ENCODE data around the gene RBM12.

RBM12 gene

DNA sequence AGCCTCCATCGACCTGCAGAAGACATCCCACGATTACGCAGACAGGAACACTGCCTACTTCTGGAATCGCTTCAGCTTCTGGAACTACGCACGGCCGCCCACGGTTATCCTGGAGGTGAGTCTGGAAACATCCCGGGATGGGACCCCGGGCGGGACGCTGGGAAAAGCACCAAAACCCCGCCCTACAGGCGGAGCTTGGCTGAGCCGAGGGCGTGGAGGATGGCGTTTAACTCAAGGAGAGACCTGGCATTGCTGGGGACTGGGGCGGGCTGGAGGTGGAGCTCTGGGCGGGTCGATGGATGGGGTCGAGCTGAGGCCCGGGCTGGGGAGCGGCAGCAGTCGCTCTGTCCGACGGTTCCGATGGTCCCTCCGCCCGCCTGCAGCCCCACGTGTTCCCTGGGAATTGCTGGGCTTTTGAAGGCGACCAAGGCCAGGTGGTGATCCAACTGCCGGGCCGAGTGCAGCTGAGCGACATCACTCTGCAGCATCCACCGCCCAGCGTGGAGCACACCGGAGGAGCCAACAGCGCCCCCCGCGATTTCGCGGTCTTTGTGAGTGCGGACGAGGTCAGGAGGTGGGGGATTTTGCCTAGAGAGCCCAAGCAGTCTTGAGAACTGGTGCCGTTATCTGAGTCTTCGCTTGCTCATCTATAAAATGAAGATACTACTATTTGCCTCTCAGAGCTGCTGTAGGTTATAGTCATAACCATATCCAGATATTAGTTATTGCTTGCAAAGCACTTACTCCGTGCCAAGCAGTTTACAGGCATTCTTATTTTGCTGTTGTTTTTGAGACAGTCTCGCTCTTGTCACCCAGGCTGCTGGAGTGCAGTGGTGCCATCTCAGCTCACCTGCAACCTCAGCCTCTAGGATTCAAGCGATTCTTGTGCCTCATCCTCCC lies 45.3 kb downstream of the RBM12 start:
- DNase-seq: peak; percentile 25 to 31

- no peak for DNase-seq
Measured at GRCh38 chr20:35618263-35619131, 46.2 kb downstream of the RBM12 start.

GRCh38 chr20:35617397-35618262 lies 47.1 kb downstream of the RBM12 start:
- DNase-seq: no peak

DNA sequence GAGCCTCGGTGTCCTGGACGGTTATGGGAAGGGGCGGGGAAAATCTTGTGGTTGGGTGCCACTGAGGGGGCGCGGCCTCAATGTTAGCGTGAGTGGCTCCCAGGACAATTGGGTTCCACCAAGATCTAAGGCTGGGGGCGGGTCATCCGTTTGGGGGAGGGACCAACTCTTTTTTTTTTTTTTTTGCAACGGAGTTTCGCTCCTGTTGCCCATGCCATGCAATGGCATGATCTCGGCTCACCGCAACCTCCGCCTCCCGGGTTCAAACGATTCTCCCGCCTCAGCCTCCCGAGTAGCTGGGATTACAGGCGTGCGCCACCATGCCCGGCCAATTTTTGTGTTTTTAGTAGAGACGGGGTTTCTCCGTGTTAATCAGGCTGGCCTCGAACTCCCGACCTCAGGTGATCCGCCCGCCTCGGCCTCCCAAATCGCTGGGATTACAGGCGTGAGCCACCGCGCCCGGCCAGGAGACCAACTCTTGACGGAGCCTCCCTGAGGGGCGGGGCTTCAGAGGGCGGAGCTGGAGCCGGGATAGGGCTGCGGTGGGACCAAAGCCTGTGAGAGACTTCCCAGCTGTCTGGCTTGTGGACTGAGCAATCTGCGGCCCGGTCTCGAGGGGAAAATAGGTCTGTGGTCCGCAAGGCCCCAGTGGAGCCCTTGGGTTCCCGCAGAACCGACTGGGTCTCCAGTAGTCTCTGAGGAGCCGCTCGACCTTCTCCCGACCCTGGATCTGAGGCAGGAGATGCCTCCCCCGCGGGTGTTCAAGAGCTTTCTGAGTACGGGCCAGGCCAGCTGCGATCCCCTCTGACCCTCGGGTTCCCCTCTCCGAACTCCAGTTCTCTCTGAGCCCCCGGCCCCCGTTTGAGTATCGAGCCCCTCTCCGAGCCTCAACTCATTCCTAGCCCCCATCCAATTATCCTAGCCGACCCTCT lies 48.0 kb downstream of the RBM12 start:
- peak; percentile 68 to 78 for DNase-seq

DNA sequence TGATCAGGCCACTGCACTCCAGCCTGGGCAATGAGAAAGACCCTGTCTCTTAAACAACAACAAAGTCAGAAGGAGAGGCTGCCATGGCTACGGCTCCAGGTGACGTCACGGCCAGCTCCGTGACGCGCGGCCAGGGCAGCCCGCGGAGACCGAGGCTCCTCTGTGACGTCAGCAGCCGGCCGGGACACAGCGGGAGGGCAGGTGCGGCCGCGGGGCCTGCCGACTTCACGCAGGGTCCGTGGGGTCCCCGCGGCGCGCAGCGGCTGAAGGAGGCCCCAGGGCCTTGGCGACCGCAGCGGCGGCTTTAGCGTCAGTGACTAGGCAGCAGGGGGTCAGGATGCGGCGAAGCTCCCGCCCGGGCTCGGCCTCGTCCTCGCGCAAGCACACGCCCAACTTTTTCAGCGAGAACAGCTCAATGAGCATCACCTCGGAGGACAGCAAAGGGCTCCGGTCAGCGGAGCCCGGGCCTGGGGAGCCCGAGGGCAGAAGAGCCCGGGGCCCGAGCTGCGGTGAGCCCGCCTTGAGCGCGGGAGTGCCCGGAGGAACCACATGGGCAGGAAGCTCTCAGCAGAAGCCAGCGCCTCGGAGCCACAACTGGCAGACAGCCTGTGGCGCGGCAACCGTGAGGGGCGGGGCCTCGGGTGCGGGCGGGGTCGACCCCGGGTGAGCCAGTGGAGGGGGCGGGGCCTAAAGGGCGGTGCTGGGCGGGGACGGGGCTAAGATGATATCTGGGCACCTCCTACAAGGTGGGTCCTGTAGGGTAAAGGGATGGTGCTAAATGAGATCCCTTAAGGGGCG lies 48.8 kb downstream of the RBM12 start, which contains the start of gene SPAG4:
SPAG4 (plus strand) TSS at position 163 of the 798 bp plus-strand sequence; CDS start at position 338, 175 bp downstream.
- peak; percentile 100 for DNase-seq

- DNase-seq: no peak
Measured at GRCh38 chr20:35611482-35611881, 53.2 kb downstream of the RBM12 start.

GRCh38 chr20:35610833-35611427 lies 53.8 kb downstream of the RBM12 start:
- no peak for DNase-seq

- peak; percentile 69 to 81 for DNase-seq
Measured at GRCh38 chr20:35607003-35607735, 57.5 kb downstream of the RBM12 start.

DNA sequence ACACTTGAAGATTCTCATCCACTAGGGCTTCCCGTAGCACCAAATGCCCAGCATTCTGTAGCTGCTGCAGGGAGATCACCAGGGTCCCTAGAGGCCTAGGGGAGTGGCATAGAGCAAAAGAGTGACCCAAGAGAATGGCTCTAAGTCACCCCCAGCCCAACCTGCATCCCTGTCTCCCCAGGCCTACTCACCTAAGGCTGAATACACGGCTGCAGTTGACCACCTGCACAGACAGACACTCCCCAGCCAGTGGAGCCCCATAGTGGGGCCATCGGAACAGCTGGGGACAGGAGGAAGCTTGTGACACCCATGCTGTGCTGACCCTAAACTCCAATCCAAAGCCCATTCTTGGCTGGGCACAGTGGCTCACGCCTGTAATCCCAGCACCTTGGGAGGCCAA lies 58.6 kb downstream of the RBM12 start:
- DNase-seq: no peak

DNA sequence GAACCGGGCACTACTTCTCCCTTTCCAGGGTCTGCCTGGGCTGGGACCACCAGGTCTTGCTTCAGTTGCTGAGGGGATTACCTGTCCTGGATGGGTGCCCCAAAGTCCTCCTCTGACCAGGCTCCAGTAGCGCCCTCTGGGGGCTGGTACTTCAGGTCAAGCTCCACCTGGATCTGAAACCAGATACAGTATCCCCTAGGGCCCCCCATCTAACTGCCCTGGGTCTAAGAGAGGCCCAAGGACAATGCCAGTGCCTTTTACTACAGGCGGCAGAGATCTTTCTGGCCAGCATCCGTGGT lies 60.3 kb downstream of the RBM12 start:
- no peak for DNase-seq

DNA sequence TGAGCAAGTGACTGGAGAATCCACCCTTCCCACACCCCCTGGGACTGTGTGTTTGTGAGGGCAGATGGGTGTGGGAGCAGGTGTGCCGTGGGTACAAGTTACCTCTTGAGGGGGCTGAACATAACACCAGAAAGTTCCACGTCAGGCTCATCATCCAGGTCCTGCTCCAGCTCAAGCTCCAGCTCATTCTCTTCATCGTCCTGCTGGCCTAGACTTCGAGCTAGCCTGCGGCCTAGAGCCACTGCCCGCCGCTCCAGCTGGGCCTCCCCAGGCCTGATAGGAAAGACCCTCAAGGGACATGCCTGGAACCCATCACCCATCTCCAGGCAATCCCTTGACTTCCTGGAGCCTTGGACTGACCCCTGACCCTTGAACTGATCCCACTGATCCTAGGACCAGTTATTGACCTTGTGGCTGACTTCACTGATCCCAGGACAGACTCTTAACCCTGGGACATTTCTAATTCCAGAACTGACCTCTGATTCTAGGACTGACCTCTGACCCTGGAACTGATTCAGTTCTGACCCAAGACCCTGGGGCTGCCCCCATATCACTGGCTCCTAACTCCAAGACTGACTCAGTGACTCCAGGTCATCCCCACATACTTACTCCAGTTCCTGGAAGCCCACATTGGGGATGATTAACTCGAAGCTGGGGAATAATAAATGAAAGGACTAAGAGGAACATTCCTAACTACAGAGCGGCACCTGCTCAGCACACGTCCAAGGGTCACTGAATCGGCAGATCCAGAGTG lies 60.8 kb downstream of the RBM12 start:
- DNase-seq: no peak

GRCh38 chr20:35602851-35603495 lies 61.7 kb downstream of the RBM12 start:
- DNase-seq: no peak

GRCh38 chr20:35601990-35602389 lies 62.7 kb downstream of the RBM12 start:
- DNase-seq: no peak

DNA sequence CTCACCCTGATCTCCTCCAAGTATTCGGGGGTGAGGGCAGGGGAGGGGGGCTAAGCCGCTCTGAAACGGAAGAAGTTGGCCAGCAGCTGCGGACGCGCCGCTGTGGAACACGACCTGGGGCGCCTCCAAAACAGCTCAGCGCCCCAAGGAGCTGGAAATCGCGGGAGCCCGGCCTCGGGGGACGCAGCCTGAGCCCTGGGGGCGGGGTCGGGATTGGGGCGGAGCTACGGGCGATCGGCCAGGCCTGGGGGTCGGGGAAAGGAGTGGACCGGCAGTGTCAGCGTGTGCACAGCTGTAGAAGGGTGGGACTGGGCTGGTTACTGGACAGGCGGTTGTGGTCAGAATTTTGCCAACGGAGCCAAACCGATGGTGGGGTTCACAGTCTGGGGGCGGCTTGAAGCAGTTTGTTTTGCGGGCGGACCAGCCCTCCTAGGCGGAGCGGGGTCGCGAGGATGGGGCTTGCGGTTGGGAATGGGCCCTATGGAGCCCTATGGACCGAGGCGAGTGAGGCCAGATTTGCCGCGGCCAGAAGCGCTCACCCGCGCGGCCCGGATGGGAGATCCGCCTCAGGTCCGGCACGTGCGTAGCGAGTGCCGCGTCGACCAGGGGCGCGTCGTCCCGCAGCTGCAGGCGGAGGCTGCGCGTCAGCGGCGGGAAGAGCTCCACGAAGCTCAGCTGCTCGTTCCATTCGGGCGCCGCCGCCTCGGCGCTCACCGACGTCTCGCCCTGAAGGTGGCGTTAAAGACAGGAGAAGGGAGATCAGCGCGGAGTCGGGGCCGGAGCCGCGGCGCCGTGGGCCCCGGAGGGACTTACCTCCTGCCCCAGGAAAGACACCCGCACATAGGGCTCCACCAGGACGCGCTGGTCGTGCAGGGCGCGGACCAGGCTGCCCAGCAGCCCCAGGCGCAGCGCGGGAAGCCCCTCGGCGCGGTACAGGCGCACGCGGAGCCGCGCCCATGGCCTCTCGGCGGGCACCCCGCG lies 63.4 kb downstream of the RBM12 start:
- peak; percentile 58 to 72 for DNase-seq

DNA sequence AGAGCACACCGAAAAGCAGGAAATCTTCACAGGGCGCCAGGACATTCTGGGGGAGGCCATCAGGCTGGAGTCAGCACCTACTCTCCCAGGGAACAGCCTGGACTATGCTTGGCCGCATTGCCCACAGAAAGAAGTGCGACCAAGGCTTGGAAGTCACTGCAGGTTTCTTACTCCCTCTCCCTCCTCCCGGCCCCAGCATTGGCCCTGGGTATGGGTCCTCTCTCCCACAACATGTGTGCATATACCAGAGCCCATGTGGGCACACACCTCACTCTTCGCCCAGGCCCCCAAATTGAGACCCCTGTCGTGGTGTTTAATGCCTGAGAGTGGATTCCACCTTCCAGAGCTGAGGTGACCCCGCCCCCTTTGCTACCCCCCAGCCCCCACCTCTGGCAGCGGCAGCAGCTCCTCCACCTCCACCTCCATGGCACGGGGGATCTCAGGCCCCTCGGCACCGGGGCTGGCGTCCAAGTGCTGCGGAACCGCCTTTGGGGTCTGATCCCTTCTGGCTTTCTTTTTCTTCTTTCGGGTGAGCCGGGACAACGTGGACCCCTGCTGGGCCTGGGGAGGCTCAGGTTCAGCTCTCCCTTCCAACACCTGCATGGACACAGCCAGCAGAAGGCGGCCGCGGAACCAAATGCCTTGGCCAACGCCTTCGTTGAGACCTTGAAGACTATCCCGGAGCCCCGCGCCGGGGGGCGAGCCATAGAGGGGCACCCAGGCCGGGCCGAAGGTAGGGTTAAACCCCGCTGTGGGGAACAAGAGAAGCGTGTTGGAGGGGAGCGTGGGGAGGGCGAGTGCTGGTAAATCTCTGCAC lies 64.3 kb downstream of the RBM12 start:
- DNase-seq: no peak

- no peak for DNase-seq
Measured at GRCh38 chr20:35599776-35600120, 65.0 kb downstream of the RBM12 start.
